GM12892 (cell line): ENCODE data around the gene SSBP4.

Experiments used
- POLR2A ChIP-seq: IDR thresholded peaks from 2 replicates; pipeline ENCODE4 v1.6.1; 2011; ENCODE audit warnings: low read depth, low read length, control low read depth
- POLR2AphosphoS5 ChIP-seq: IDR thresholded peaks from 2 replicates; pipeline ENCODE4 v1.6.1; 2011; ENCODE audit warnings: low read depth, low read length, control low read depth
- TAF1 ChIP-seq: IDR thresholded peaks from 2 replicates; pipeline ENCODE4 v1.6.1; 2011; ENCODE audit warnings: low read depth, mild to moderate bottlenecking, control low read depth, low read length, borderline replicate concordance

GRCh38 chr19:18417250-18418028, 1.8 kb upstream of the SSBP4 start:
- TF ChIP-seq POLR2A (no peak), TAF1 (no peak), POLR2AphosphoS5 (no peak)
